Measurements from ENCODE around the gene PDE6B. TPM values are rescaled to one million over a fixed set of nuclear protein-coding genes. Genes with fewer than 3 reads are reported as not detected.
A peak's percentile ranks its signal among the peaks of the same experiment; 100 is the strongest.

Gene PDE6B
- total RNA-seq, 1 experiment from 2014 or later, result 10.8 TPM

DNA sequence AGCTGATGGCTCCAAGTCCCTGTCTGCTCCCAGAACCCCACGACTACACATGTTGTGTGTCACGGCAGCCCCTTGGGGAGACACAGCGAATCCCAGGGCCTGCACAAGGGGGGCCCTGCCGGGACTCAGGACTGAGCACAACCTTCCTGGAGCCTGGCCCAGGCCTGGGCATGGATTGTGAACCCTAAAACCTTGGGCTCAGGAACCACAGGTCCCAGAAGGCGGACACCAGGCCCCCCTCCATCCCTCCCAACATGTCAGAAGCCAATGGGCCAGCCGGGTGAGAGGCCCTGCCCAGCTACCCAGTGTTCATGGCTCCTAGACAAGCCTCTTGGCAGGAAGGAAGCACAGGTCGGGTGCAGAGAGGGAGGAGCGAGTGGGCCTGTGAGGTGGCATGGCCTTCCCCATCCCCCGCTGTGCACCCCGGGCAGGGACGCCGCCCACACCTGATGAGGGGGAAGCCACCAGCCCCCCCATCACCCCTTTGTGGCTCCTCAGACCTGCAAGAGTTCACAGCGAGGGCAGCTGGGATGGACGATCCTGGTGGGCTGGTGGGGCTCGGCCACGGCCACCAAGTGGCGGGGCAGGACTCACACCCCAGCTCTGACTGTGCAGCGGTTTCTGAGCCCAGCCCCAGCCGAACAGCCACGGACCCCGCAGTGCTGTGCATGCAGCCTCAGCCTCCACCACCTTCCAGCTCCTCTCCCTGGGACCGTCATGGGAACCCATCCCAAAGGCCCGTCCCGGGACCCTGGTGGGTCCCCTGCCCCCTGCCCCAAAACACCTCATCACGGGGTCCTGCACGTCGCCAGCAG, 3.7 kb downstream of the PDE6B start:
- Histone ChIP-seq H3K18ac (ENCODE audit: insufficient read length, low read depth, low read length) (no peak overlapping the region), H4K8ac (replicated peaks; ENCODE audit: insufficient read length, low read depth, low read length) (no peak overlapping the region), H2BK20ac (ENCODE audit: low read depth, low read length, poor library complexity, severe bottlenecking) (no peak overlapping the region), H3K23ac (ENCODE audit: insufficient read length, low read depth, low read length) (no peak overlapping the region), H3K27me3 (ENCODE audit: insufficient read depth, low read length) (no peaks in the 10 kb centered on the region), H4K5ac (ENCODE audit: insufficient read length, low read depth, low read length) (no peak overlapping the region), H3K79me1 (ENCODE audit: insufficient read depth, low read depth, low read length, poor library complexity, severe bottlenecking) (no peaks in the 10 kb centered on the region), H3T11ph (ENCODE audit: low read length) (no peak overlapping the region), H2AK5ac (ENCODE audit: insufficient read length, low read length) (no peak overlapping the region), H3K4ac (ENCODE audit: low read depth, low read length) (no peak overlapping the region), H3K79me2 (ENCODE audit: insufficient read depth, low read length) (no peaks in the 10 kb centered on the region), H3K14ac (ENCODE audit: insufficient read depth, low read length) (no peak overlapping the region; the same call in 1 of the 2 replicates), H3K4me2 (ENCODE audit: insufficient read depth, insufficient read length, low read length) (no peak overlapping the region), H3K56ac (ENCODE audit: insufficient read length, low read depth, low read length) (no peak overlapping the region), H3K4me1 (ENCODE audit: insufficient read depth, low read length) (no peaks in the 10 kb centered on the region; the same call in 1 of the 2 replicates), H3K9ac (ENCODE audit: extremely low read depth, insufficient read length, low read length) (no peak overlapping the region), H2AFZ (ENCODE audit: low read length) (no peak overlapping the region), H3K9me3 (ENCODE audit: control insufficient read depth, low read depth, low read length) (no peaks in the 10 kb centered on the region), H3K23me2 (ENCODE audit: insufficient read length, low read depth, low read length, poor library complexity, severe bottlenecking) (no peaks in the 10 kb centered on the region), H4K20me1 (ENCODE audit: control insufficient read depth, insufficient read depth, insufficient read length) (no peaks in the 10 kb centered on the region), H2BK5ac (ENCODE audit: insufficient read length, low read length) (no peak overlapping the region), H3K27ac (ENCODE audit: insufficient read length, low read depth, low read length) (no peak overlapping the region), H2BK15ac (ENCODE audit: low read depth, low read length) (no peak overlapping the region), H4K91ac (ENCODE audit: insufficient read length, low read depth, low read length) (no peak overlapping the region), H2BK12ac (ENCODE audit: insufficient read length, low read depth, low read length) (no peak overlapping the region), H2BK120ac (ENCODE audit: low read depth, low read length, poor library complexity, severe bottlenecking) (no peak overlapping the region)
- Mint-ChIP-seq H3K27ac (peak overlapping the region in 1 of 3 experiments; percentile 27; a peak in 1 of 7 replicates), H3K36me3 (ENCODE audit: insufficient read depth in 1 of 3, low read depth in 3 of 3) (peaks cover 0 to 15% (median 13%) of the 10 kb centered on the region in 3 experiments; a peak in 5 of 7 replicates), H3K4me3 (no peak overlapping the region), H3K9me3 (peaks cover 17 to 21% of the 10 kb centered on the region in 2 experiments), H3K27me3 (ENCODE audit: low read depth) (peaks cover 16% of the 10 kb centered on the region), H3K4me1 (peaks cover 9 to 20% of the 10 kb centered on the region in 2 experiments)
- no CpG with 5 or more reads among the region's 27 CpGs for WGBS (ENCODE audit: extremely low coverage, insufficient read length, low lambda C conversion rate)
- TF ChIP-seq, protein P1, sequence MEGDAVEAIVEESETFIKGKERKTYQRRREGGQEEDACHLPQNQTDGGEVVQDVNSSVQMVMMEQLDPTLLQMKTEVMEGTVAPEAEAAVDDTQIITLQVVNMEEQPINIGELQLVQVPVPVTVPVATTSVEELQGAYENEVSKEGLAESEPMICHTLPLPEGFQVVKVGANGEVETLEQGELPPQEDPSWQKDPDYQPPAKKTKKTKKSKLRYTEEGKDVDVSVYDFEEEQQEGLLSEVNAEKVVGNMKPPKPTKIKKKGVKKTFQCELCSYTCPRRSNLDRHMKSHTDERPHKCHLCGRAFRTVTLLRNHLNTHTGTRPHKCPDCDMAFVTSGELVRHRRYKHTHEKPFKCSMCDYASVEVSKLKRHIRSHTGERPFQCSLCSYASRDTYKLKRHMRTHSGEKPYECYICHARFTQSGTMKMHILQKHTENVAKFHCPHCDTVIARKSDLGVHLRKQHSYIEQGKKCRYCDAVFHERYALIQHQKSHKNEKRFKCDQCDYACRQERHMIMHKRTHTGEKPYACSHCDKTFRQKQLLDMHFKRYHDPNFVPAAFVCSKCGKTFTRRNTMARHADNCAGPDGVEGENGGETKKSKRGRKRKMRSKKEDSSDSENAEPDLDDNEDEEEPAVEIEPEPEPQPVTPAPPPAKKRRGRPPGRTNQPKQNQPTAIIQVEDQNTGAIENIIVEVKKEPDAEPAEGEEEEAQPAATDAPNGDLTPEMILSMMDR (conservative IDR thresholded peaks at IDR 0.05), result no peak
- peak; percentile 20 for DNase-seq

Measured in H9 (cell line).